MM.1S (cell line): ENCODE results near the gene NPAT.

Experiments used
- EZH2 ChIP-seq: fragments of 300-600 bp; sonication (generic); optimal IDR thresholded peaks from 2 replicates; pipeline ENCODE3; 2017; ENCODE audit warnings: low read depth, mild to moderate bottlenecking, antibody characterized with exemption, low read length, mixed read lengths
- EZH2phosphoT487 ChIP-seq: fragments of 300-600 bp; sonication (generic); IDR thresholded peaks from 2 replicates; pipeline ENCODE4 v1.6.1; 2018; ENCODE audit warnings: antibody characterized with exemption, low read length
- TF ChIP-seq, protein P1 (sequence below): fragments of 300-600 bp; sonication (generic); IDR thresholded peaks from 2 replicates; pipeline ENCODE4 v1.5.1; 2016; ENCODE audit warnings: antibody characterized with exemption, low read length, mixed read lengths

DNA sequence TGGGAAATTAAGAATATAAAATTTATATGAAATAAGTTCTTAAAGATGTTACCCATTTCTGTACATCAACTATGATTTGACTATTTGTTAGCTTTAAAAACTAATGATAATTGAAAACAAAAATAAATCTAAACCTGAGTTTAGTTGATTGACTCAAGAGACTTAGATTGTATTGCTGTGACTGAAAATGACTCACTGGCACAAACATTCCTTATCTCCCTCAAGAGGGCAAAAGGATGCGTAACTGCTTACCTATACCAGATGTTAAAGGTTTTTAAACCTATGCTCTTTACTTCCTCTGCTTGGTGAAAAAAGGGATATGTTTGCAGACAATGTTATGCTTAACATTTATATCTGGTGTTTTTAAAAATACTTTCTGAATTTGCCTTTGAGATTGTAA lies 30.7 kb upstream of the NPAT start:
- TF ChIP-seq, protein P1, sequence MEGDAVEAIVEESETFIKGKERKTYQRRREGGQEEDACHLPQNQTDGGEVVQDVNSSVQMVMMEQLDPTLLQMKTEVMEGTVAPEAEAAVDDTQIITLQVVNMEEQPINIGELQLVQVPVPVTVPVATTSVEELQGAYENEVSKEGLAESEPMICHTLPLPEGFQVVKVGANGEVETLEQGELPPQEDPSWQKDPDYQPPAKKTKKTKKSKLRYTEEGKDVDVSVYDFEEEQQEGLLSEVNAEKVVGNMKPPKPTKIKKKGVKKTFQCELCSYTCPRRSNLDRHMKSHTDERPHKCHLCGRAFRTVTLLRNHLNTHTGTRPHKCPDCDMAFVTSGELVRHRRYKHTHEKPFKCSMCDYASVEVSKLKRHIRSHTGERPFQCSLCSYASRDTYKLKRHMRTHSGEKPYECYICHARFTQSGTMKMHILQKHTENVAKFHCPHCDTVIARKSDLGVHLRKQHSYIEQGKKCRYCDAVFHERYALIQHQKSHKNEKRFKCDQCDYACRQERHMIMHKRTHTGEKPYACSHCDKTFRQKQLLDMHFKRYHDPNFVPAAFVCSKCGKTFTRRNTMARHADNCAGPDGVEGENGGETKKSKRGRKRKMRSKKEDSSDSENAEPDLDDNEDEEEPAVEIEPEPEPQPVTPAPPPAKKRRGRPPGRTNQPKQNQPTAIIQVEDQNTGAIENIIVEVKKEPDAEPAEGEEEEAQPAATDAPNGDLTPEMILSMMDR, result no peak
- TF ChIP-seq EZH2phosphoT487, result no peak
- no peak for TF ChIP-seq EZH2
